GM18858 (cell line): ENCODE results near the gene ANGPTL2.

Source experiments
- ATAC-seq: cut with Tn5 transposase; IDR thresholded peaks from one replicate; pipeline ENCODE4 v1.9.1; 2021; ENCODE audit not compliant: unreplicated experiment

ANGPTL2 gene

GRCh38 chr9:127121628-127122175 is 733 bp downstream of the ANGPTL2 start:
- ATAC-seq = no peak

- no peak for ATAC-seq
These were observed 3.1 kb downstream of the ANGPTL2 start for GRCh38 chr9:127119320-127119709.

- no peak for ATAC-seq
These were observed 3.7 kb downstream of the ANGPTL2 start for GRCh38 chr9:127118597-127119319.

- ATAC-seq = no peak
These were observed 4.6 kb downstream of the ANGPTL2 start for GRCh38 chr9:127117801-127118200.

GRCh38 chr9:127116957-127117356 is 5.5 kb downstream of the ANGPTL2 start:
- no peak for ATAC-seq

- ATAC-seq = no peak
These were observed 6.2 kb downstream of the ANGPTL2 start for GRCh38 chr9:127116088-127116726.

GRCh38 chr9:127114606-127115005 is 7.8 kb downstream of the ANGPTL2 start:
- no peak for ATAC-seq

- ATAC-seq = no peak
These were observed 9.1 kb downstream of the ANGPTL2 start for GRCh38 chr9:127113191-127113972.

- ATAC-seq = no peak
These were observed 9.7 kb downstream of the ANGPTL2 start for GRCh38 chr9:127112735-127113161.

- ATAC-seq = no peak
These were observed 10.4 kb downstream of the ANGPTL2 start for GRCh38 chr9:127112056-127112455.

- ATAC-seq = no peak
These were observed 13.2 kb downstream of the ANGPTL2 start for GRCh38 chr9:127109212-127109711.

- no peak for ATAC-seq
These were observed 14.2 kb downstream of the ANGPTL2 start for GRCh38 chr9:127107929-127108876.

GRCh38 chr9:127107171-127107928 is 15.1 kb downstream of the ANGPTL2 start:
- no peak for ATAC-seq

GRCh38 chr9:127106466-127106855 is 16.0 kb downstream of the ANGPTL2 start:
- no peak for ATAC-seq

- ATAC-seq = no peak
These were observed 16.5 kb downstream of the ANGPTL2 start for GRCh38 chr9:127105805-127106465.

GRCh38 chr9:127104581-127105311 is 17.7 kb downstream of the ANGPTL2 start:
- no peak for ATAC-seq

- no peak for ATAC-seq
These were observed 19.6 kb downstream of the ANGPTL2 start for GRCh38 chr9:127102788-127103187.

GRCh38 chr9:127102176-127102575 is 20.3 kb downstream of the ANGPTL2 start:
- no peak for ATAC-seq
